Non-pigmented ciliary epithelial cell (primary cell): Measurements from ENCODE around the gene APBB2.
"Not testable (repeated sequence)": the region's sequence is repeated elsewhere in the genome, so short reads cannot be mapped to it uniquely, and the experiment has no call there.

Source experiments
- DNase-seq: peaks from one replicate; pipeline ENCODE4 v3.0.0-alpha.2; 2010; ENCODE audit warnings: low read depth

APBB2 gene

DNA sequence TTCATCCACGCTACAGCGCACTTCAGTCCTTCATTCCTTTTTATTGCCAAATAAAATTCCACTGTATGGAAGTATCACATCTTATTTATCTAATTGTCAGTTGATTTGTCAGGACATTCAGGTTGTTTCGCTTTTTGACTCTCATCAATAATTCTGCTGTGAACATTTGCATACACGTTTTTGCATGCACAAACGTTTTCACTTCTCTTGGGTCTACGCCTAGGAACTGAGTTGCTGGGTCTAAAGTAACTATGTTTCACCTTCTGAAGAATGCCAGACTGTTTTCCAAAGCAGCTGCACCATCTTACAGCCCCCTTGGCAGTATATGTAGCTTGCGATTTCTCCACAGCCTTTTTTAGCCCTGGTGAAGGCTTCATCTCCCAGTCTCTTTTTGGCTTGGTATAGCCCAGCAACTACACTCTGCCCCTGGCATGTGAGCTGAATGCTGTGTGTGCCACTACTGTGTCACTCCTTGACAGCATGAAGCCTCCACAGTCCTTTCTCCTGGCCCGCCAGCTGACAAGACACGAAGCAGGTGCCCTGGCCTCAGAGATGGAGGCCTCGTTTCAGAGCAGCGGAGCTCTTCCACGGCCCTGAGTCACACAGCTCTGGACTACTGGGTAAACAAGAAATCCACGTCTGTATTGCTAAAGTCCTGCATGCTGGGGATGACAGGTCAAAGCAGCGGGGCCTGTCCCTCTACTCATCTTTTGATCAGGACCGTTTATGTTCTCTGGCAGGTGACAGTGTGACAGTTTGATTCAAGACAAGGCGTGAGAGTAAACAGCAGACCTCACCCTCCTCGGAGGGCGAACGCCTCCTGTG, 389.1 kb downstream of the APBB2 start:
- no peak for DNase-seq

DNA sequence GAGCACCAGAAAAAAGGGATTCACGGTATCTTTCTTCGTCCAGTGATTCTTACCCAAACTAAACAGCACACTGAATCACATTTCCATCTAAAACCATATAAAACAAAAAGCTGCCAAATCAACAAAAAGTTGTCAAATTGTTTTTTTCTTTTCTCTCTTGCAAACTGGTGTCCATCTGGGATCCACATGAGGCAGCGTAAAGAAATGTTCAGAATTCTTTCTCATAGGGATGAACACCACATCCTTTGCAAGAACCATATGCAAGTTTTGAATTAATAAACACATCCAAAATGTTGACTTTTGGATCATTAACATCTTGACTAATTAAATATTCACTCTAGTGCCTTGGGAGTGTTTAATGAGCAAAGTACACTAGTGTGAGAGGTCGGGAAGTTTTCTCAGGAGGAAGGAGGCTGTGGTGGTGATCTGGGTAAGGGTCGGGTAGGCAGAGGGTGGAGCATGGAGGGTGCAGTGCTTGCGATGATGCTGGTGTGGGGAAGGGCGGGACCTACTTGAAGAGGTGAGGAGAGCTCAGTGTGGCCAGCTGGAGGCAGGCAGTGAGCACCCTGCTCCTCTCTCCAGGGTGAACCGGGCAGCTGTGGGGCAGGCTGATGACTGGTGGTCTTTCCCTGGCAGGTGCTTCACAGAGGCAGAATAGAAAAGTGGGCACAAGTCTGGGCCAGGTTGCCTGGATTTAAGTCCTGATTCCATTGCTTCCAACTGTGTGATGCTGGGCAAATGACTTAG, 391.7 kb downstream of the APBB2 start:
- DNase-seq, result no peak

DNA sequence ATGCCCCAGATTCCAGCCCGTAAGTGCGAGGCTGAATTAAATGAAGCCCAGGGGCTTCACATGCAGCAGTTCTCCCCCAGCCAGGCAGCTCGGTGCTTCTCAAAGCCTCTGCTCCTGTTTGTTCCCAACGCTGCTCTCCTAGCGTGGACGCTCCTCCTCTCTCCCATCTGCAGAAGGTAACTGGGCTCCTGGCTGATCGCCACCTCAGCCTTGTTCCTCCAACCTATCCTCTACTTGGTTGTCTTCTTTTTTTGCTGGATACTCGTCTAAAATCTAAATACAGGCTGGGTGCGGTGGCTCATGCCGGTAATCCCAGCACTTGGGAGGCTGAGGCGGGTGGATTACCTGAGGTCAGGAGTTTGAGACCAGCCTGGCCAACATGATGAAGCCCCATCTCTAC, 394.2 kb downstream of the APBB2 start:
- DNase-seq, result no peak

DNA sequence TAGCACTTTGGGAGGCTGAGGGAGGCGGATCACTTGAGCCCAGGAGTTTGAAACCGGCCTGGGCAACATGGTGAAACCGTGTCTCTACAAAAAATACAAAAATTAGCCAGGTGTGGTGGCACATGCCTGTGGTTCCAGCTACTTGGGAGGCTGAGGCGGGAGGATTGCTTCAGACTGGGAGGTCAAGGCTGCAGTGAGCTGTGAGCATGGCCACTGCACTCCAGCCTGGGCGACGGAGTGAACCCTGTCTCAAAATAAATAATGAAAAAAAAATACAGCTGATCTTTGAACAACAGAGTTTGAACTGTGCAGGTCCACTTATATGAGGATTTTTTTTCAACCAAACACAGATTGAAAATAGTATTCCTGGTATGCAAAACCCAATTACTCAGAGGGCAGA, 397.2 kb downstream of the APBB2 start:
- DNase-seq, result not testable (repeated sequence)

DNA sequence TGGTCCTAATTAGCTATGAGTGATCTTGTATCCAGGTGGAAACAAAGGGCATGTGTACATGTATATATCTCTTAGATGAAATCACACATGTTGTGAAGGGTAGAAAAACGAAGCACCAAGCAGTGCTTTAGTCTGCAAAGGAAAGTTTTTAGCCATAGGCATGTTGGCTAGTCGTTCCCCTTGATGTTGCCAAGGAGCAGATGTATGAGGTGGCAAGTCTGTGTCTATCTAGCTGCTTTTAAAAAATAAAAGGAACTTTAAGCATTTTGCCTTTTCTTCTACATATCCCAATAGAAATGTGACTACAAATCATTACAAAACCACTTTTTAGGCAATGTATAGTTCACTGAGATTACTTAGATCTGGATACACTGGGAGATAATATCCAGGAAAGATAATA, 401.5 kb downstream of the APBB2 start:
- no peak for DNase-seq

DNA sequence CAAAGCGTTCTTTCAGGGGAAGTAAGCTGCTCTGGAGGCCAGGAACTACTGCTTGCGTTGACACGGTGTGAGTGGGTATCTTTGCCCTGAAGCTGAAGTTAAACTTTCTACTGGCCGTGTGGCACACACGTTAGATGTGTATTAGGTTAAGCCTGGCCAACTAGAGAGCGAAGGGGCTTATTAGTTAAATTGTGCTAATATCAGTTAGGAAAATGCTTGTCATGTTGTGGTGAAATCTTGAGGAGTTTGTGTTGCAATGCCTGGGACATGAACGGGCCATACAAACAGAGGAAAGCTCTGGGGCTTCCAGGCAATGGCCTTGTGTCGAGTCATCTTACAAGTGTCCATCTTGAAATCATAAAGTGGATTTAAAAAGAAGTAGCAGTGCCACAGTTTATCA, 402.0 kb downstream of the APBB2 start:
- peak; percentile 8 for DNase-seq

DNA sequence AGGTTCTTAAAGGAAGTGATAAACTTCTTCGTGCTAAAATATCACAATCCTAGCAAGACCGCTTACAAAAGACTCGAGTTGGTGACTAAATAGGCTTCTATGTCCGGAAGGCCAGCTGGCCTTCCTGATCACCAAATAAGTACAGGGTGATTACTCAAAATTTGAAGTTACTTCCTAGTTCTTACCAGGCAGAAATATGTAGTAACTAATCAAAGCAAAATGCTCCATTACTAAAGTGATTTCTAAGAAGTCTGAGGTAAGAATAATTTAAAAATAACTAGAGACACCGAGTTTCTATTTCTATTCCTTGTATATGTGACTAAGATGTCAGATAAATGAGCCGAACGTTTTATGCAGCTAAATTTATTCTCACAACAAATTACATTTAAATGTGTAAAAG, 402.4 kb downstream of the APBB2 start:
- DNase-seq, result peak; percentile 9

DNA sequence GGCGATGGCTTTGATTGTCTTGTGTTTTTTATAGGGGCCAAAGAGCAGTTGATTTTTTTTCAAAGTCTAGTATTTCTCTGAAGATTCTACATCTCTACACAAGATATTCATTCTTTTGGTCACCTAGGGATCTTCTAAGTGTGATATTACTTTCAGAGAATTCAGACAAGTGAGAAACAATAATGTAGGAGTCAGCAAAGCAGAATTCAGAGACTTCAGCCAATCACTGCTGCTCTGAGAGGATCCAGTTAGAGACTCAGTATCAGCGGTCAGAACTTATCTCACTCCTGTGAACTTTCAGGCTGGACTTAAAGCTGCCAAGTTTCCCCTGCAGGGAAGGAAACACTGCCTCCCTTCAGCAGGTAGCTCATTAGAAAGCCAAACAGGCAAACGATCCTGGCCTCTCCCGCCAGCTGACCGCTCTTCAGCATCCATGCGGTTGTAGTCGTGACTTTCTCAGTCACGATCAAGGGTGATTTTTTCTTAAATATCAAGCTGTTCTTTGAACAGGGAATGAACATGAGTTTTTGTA, 405.4 kb downstream of the APBB2 start:
- no peak for DNase-seq

DNA sequence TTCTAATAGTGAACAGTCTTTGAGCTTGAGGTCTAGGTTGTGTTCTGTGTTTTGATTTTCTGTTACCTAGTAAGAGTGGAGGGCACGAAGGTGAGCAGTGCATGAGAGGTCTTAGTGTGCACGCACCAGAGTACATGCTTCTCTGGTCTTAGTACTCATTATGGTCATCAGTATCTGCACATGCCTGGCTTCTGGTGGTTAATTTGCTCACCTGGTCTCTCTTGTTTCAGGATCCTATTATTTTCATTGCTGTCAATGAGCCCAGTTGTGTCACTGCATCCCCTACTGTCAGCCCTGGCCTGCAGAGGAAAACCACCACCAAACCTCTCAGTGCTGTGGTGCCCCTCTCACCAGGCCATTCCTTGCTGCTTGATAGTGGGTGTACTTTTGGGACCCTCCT, 409.7 kb downstream of the APBB2 start:
- no peak for DNase-seq

DNA sequence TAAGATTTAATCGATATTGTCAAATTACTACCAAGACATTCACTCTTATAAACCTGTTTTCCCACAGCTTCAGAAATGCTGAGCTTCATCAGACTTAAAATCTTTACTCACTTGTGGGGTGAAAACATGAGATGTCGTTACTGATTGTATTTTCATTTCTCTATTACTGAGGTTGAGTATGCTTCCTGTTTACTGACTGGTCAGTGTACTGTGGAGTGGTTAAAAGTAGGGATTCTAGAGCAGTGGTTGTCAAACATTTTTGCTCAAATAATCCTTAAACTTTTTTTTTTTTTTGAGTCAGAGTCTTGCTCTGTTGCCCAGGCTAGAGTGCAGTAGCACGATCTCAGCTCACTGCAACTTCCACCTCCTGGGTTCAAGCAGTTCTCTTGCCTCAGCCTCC, 414.3 kb downstream of the APBB2 start:
- no peak for DNase-seq

DNA sequence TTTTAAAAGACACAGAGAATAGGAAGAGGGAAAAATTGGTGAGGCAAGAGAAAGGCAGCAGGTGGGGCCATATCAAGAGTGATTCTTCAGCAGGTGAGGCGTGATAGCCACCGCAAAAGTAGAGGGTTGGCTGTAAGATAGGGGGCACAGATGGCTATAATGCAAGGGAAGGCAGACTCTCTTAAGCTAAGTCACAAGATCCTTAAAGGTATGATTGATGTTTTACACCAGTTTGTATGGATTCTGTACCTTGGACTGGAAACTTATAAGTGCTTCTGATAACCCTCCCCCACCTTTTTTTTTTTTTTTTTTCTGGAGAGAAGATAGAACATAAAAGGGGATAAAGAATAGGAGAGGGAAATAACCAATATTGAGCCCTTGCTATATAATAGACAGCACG, 424.6 kb downstream of the APBB2 start:
- DNase-seq, result no peak

DNA sequence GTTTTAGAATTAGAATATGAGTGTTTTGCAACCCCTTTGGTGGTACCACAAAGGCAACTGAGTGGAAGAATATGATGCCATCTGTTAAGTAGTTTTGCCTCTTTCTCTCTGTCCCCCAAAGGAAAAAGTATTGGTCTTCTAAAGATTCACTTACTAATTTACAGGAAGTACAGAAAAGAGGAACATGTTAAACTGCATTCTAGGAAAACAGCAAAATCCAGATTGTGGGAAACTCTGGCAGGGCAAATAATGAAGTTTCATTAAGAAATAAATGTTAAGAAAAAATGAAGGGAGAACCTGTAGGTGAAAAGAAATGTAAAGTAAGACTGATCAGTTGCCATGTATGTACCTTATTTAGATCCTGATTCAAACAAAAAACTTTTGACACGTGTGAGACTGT, 425.3 kb downstream of the APBB2 start:
- DNase-seq, result no peak

DNA sequence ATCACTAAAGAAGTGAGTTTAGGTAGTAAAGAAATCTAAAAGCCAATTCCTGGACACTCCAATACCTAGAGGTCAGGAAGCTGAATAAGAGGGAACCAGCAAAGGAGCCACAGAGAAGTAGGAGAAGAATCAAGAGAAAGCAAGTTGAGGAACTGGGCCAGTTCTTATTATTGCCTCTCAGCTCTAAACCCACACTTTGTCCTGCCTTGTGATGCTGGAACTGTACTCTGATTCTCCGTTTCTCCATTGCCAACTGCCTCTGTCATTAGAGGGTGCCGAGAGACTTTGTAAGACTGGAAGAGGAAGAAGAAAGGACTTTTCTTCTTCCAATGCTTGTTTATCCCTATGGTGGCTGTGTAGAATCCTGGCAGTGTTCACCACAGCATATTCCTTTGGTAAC, 426.0 kb downstream of the APBB2 start:
- no peak for DNase-seq

DNA sequence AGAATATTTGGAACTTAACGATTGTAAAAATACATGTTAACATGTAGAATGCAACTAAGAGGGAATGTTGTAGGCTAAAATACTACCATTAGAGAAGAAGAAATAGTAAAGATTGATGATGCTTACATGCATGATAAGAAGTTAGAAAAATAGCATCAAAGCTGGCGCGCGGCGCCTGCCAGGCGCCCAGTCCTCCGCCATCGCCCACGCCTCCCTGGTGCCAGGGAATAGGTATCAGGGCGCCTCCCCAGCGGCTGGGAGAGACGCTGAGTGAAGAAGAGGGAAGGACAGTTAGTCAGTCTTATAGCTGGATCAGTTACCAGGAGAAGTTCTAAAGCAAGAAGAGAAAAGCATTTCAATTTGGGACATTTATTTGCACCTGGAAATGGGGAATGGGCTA, 428.6 kb downstream of the APBB2 start:
- DNase-seq, result no peak

DNA sequence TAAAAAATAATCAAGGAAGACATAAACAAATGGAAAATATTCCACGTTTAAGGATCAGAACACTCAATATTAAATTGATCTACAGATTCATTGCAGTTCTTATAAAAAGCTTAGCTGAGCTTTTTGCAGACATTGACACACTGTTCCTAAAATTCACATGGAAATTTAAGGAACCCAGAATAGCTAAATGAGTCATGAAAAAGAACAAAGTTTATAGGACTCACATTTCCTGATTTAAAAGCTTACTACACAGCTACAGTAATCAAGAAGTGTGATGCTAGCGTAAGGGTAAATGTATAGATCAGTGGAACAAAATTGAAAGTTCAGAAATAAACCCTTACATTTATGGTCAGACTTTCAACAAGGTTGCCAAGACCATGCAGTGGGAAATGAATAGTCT, 431.5 kb downstream of the APBB2 start:
- no peak for DNase-seq

DNA sequence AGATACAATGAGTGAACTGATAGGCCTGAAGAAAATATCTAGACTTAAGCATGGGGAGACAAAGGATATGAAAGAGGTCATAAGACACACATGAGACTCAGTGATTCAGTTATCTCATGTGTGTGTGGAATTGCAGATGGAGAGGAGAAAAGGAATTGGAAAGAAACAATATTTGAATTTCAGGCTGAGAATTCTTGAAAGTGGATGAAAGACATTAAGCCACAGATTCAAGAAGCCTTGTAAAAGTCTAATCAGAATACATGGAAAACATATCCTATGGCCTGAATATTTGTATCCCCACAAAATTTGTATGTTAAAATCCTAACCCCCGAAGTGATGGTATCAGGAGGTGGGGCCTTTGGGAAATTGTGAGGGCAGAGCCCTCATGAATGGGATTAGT, 436.3 kb downstream of the APBB2 start:
- no peak for DNase-seq

DNA sequence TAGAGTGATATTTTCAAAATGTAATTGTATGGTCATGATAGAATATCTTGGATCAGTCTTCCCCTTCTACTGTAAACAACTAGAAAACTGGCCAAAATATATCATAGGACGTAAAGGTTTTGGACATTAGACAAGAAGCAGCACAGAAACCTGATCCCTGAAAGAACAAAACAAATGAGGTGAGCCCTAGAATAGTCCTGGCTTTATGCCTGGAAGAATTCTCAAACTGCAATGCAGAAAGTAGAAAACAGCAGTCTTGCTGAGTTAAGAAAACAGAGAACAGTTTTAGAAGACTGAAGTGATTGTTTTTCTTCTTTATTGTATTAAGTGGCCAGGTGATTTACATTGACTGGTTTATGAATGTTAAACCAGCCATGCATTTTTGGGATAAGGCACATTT, 445.1 kb downstream of the APBB2 start:
- no peak for DNase-seq

DNA sequence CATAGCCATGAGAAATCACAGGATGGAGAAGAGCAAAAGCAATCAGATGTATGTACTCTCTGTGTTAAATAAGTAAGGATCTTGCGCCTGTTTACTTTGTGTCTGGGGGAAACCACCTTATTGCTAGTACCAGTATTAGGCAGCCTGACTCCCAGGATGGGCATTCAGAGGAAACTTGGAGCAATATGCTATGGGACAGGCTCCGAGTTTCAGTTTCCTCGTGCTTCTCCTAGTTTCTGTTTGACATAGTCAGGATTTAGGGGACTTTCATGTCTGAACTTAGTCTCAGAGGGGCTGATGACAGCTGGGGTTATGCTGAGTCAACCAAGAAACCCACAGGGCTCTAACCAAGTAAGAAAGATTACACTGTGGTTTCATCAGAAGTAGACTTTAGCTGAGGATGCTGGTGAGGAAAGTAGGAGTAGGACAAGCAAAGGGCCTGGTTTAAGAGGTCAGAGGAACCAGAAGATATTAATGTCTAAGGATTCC, 451.1 kb downstream of the APBB2 start:
- DNase-seq, result no peak
